A673 (cell line): ENCODE data around the gene CLDN34. TPM values are rescaled to one million over a fixed set of nuclear protein-coding genes. Genes with fewer than 3 reads are reported as not detected.
A peak's percentile ranks its signal among the peaks of the same experiment; 100 is the strongest.

Experiments
- Bru-seq: library from RNA; stranded (reverse); fragments of 400-500 nt; gene quantifications from one replicate; lab custom pipeline; 2021; lab: Mats Ljungman, UMichigan
- BruChase-seq, 2 experiments: library from RNA; stranded (reverse); fragments of 400-500 nt; gene quantifications; one replicate each; lab custom pipeline; 2021; lab: Mats Ljungman, UMichigan
- BruUV-seq: library from RNA; stranded (reverse); fragments of 400-500 nt; replicated peaks from 2 replicates; lab custom pipeline; 2021; lab: Mats Ljungman, UMichigan
- CTCF ChIA-PET: fragments of 300-600 bp; sonication (Branson Sonifier 250); formaldehyde crosslinking; loops from one replicate; lab custom pipeline; 2022; ENCODE audit warnings: antibody characterized with exemption; lab: Charles Lee
- POLR2A ChIA-PET: fragments of 300-600 bp; sonication (Branson Sonifier 250); formaldehyde crosslinking; loops from one replicate; lab custom pipeline; 2022; ENCODE audit warnings: antibody characterized with exemption; ENCODE audit not compliant: low non-redundant PET; lab: Charles Lee
- DNase-seq: peaks from one replicate; pipeline ENCODE4 v3.0.0-alpha.2; 2015; ENCODE audit warnings: low spot score
- H3K27ac ChIP-seq: fragments of 200-600 bp; sonication (generic); 2 replicates; pipeline ENCODE4 v1.5.1; 2016; ENCODE audit warnings: mixed run types, low read depth, mild to moderate bottlenecking, mixed read lengths, antibody characterized with exemption, low read length; ENCODE audit not compliant: poor library complexity, severe bottlenecking
- H3K27me3 ChIP-seq: fragments of 200-600 bp; sonication (generic); replicated peaks from 2 replicates; pipeline ENCODE4 v1.6.1; 2017; ENCODE audit warnings: mixed run types, low read depth, mild to moderate bottlenecking, mixed read lengths, antibody characterized with exemption, low read length; ENCODE audit not compliant: insufficient read depth, poor library complexity
- H3K36me3 ChIP-seq: fragments of 200-600 bp; sonication (generic); 2 replicates; pipeline ENCODE4 v1.6.1; 2016; ENCODE audit warnings: mixed run types, mild to moderate bottlenecking, mixed read lengths, antibody characterized with exemption, low read length; ENCODE audit not compliant: insufficient read depth, poor library complexity, severe bottlenecking
- H3K4me1 ChIP-seq: fragments of 200-600 bp; sonication (generic); 2 replicates; pipeline ENCODE4 v1.6.1; 2017; ENCODE audit warnings: mixed run types, mild to moderate bottlenecking, mixed read lengths, antibody characterized with exemption, low read length; ENCODE audit not compliant: insufficient read depth, poor library complexity, severe bottlenecking
- H3K4me3 ChIP-seq: fragments of 200-600 bp; sonication (generic); 2 replicates; pipeline ENCODE4 v1.5.1; 2016; ENCODE audit warnings: low read depth, mixed run types, mild to moderate bottlenecking, mixed read lengths, low read length; ENCODE audit not compliant: poor library complexity, severe bottlenecking
- H3K9me3 ChIP-seq: fragments of 200-600 bp; sonication (generic); 2 replicates; pipeline ENCODE4 v1.6.1; 2016; ENCODE audit warnings: mixed run types, low read depth, mild to moderate bottlenecking, mixed read lengths, antibody characterized with exemption, low read length; ENCODE audit not compliant: poor library complexity, severe bottlenecking
- EZH2 ChIP-seq: fragments of 200-600 bp; sonication (generic); IDR thresholded peaks from 2 replicates; pipeline ENCODE4 v1.6.1; 2017; ENCODE audit warnings: borderline replicate concordance, low read depth, mild to moderate bottlenecking, mixed read lengths, antibody characterized with exemption, low read length; ENCODE audit not compliant: poor library complexity, severe bottlenecking
- intact Hi-C: fragments of 100-400 bp; cut with micrococcal nuclease; formaldehyde crosslinking; loops from one replicate; pipeline ENCODE4 v1.10.0; 2022; ENCODE audit not compliant: unreplicated experiment
- long read RNA-seq: library from polyadenylated mRNA; stranded (forward); transcript quantifications from one replicate; pipeline ENCODE4 v2.0.0, GENCODE V29; 2022
- total RNA-seq: library from RNA; stranded (reverse); gene quantifications from 2 replicates; pipeline ENCODE4 v1.2.3, GENCODE V29; 2021
- TF ChIP-seq, protein P1 (sequence below): fragments of 300-800, 200-600 bp; sonication (generic); conservative IDR thresholded peaks from 2 replicates; pipeline ENCODE4 v1.5.1; 2017; ENCODE audit warnings: low read depth, mild to moderate bottlenecking, antibody characterized with exemption, low read length, moderate library complexity, mixed read lengths

CLDN34 gene, protein sequence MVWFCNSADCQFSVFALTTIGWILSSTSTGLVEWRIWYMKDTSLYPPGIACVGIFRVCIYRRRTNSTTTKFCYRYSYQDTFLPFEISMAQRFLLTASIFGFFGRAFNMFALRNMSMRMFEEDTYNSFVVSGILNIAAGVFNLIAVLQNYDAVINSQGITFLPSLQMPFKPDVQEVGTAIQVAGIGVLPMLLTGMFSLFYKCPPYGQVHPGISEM
- total RNA-seq (0.31 TPM in 1 of 2 replicates, not detected in the other), Bru-seq, nascent RNA (percentile 33 among the genes with signal in this experiment), BruChase-seq, experiment 1, labeled RNA remaining after a 2-hour chase (percentile 45 among the genes with signal in this experiment), BruChase-seq, experiment 2, labeled RNA remaining after a 6-hour chase (percentile 47 among the genes with signal in this experiment)
- long read RNA-seq: 0 reads

DNA sequence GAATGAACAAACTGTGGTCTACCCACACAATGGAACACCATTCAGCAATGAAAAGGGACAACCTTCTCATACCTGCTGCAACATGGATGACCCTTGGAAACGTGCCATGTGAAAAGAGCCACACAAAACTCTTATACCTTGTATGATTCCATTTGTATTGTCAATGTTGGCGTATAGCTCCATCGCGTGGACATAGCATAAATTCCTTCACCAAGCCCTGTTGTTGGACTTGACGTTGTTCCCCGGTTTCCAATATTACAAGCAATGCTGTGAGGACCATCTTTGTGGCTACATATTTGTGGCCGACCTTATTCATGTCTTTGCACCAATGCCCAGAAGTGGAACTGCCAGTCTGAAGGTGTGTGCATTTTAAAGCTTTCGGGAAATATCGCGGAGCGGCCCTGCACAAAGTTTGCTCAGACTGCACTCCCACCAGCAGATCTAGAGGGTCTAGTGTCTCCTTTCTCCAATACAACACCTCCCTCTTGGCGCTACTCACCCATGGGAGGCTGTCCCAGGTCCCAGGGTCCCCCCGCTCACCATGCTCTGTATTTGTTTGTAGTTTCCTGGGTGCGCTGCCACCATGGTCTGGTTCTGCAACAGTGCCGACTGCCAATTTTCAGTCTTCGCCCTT is at the start of gene CLDN34:
TSS of gene CLDN34 (plus strand) at position 584 of the 634 bp plus-strand sequence. CDS start at position 584, 0 bp downstream.
- H3K4me1 ChIP-seq: no peaks in the 10 kb centered on the region
- H3K36me3 ChIP-seq: no peaks in the 10 kb centered on the region
- TF ChIP-seq EZH2: no peak
- TF ChIP-seq, protein P1, sequence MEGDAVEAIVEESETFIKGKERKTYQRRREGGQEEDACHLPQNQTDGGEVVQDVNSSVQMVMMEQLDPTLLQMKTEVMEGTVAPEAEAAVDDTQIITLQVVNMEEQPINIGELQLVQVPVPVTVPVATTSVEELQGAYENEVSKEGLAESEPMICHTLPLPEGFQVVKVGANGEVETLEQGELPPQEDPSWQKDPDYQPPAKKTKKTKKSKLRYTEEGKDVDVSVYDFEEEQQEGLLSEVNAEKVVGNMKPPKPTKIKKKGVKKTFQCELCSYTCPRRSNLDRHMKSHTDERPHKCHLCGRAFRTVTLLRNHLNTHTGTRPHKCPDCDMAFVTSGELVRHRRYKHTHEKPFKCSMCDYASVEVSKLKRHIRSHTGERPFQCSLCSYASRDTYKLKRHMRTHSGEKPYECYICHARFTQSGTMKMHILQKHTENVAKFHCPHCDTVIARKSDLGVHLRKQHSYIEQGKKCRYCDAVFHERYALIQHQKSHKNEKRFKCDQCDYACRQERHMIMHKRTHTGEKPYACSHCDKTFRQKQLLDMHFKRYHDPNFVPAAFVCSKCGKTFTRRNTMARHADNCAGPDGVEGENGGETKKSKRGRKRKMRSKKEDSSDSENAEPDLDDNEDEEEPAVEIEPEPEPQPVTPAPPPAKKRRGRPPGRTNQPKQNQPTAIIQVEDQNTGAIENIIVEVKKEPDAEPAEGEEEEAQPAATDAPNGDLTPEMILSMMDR: no peak
- no peak for DNase-seq
- POLR2A ChIA-PET: no interaction called here
- no peak within 1 kb of the TSS for H3K4me3 ChIP-seq
- no peak within 1 kb of the TSS for H3K27ac ChIP-seq
- H3K27me3 ChIP-seq: no peaks in the 10 kb centered on the region
- no peaks in the 10 kb centered on the region for H3K9me3 ChIP-seq
- BruUV-seq: no TSS peak
- intact Hi-C loops: no loop called here
- CTCF ChIA-PET: no interaction called here

DNA sequence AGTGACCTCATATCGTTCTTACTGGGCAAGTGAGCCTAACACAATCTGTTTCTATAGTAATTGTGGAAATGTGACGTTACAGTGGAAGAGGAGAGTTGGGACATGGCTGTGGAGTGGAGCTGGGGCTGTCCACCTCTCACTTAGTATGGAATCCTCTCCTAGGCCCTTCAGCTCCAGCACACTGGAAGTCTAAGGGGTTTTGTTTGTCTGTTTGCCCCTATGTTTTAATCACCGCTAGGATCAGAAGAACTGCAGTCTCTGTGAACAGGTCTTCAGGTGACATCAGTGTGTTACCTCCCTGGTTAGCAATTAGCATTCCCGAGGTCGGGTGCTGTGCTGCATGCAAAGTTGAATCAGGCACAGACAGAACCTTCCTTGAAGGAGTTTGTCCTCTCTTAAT is 49.3 kb upstream of the CLDN34 start:
- H3K27me3 ChIP-seq: no peaks in the 10 kb centered on the region
- intact Hi-C loops: no loop called here
- ChIA-PET CTCF (no interaction called here), POLR2A (no interaction called here)
- no peaks in the 10 kb centered on the region for H3K4me1 ChIP-seq
- BruUV-seq: no TSS peak
- no peak for TF ChIP-seq EZH2
- TF ChIP-seq, protein P1: no peak
- H3K9me3 ChIP-seq: no peaks in the 10 kb centered on the region
- no peaks in the 10 kb centered on the region for H3K36me3 ChIP-seq
- DNase-seq: no peak
- H3K27ac ChIP-seq: no peak overlapping the region
- H3K4me3 ChIP-seq: no peak overlapping the region

DNA sequence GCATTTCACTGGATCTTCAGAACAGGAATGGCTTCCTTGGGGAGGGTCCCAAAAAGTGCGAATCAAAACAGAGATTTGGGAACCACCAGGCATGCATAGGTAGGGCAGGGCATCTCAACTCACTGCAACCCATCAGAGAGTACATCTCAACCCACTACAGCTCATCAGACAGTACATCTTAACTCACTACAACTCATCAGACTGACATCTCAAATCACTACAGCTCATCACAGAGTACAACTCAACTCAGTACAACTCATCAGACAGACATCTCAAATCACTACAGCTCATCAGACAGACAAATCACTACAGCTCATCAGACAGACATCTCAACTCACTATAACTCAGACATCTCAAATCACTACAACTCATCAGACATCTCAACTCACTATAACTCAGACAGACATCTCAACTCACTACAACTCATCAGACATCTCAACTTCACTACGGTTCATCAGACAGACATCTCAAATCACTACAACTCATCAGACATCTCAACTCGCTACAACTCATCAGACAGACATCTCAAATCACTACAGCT is 47.5 kb upstream of the CLDN34 start:
- Histone ChIP-seq H3K9me3 (no peaks in the 10 kb centered on the region), H3K27ac (no peak overlapping the region), H3K36me3 (no peaks in the 10 kb centered on the region), H3K27me3 (no peaks in the 10 kb centered on the region), H3K4me3 (no peak overlapping the region), H3K4me1 (no peaks in the 10 kb centered on the region)
- intact Hi-C loops: no loop called here
- BruUV-seq: no TSS peak
- TF ChIP-seq, protein P1: no peak
- TF ChIP-seq EZH2: no peak
- ChIA-PET POLR2A (interaction anchor here (0.7 kb wide), 1 partner anchor 743 kb away, joined by 17 read pairs; no protein-coding TSS in a partner anchor), CTCF (no interaction called here)
- DNase-seq: no peak
